Activated CD4-positive, alpha-beta T cell treated with anti-CD3 and anti-CD28 coated beads for 1 hour (primary cell): Measurements from ENCODE around the gene CPE.

Experiments
- DNase-seq: peaks from one replicate; pipeline ENCODE4 v3.0.0-alpha.2; 2020

CPE gene

GRCh38 chr4:165367040-165367439 is 11.8 kb upstream of the CPE start:
- no peak for DNase-seq

- DNase-seq: no peak
Observed at GRCh38 chr4:165368114-165368513, 10.7 kb upstream of the CPE start.

DNA sequence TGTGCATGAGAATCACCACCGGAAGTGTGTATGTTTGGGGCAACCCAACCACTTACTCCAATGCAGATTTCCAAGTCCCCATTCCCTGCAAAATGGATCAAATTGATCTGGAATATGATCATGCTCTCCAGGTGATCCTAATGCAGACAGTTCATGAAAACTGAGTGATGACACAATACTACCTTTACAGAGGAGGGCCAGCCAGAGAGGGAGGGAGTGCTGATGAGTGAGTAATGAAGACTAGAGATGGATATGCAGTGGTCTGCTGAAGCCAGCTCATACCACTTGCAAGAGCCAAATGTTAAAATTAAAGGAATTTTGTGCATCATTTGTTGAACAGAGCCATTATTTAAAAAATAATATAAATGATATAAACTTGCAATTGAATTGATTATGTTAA is 10.2 kb upstream of the CPE start:
- DNase-seq: no peak

DNA sequence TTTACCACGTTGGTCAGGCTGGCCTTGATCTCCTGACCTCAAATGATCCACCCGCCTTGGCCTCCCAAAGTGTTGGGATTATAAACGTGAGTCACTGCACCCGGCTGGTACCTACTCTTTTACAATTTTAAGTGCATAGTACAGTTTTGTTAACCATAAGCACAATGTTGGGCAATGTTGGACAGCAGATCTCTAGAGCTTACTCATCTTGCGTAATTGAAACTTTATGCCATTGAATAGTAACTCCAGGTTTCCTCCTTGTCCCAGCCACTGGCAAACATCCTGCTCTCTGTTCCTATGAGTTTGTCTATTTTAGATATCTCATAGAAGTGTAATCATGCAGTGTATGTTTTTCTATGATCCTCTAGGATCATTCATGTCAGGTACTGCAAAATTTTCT is 9.3 kb upstream of the CPE start:
- DNase-seq: no peak

- DNase-seq: no peak
Observed at GRCh38 chr4:165370530-165370929, 8.3 kb upstream of the CPE start.

GRCh38 chr4:165375465-165375864 is 3.3 kb upstream of the CPE start:
- DNase-seq: no peak

DNA sequence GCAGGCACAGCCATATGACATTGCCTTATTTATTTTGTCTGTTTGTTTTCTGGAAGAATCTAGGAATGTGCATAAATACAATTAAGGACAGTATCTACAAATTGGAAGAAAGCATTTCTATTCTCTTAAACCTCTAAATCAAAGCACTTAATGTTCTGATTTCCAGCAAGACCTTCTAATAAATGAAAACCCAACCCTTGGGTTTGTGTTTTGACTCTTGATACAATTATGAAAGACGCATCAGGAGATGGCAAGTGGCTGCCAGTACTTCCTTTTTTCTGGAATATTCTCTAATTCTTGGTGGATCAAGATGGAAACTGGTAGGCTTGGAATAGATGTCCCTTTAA is 437 bp upstream of the CPE start:
- no peak for DNase-seq

- DNase-seq: no peak
Observed at GRCh38 chr4:165379678-165380064, 863 bp downstream of the CPE start.

DNA sequence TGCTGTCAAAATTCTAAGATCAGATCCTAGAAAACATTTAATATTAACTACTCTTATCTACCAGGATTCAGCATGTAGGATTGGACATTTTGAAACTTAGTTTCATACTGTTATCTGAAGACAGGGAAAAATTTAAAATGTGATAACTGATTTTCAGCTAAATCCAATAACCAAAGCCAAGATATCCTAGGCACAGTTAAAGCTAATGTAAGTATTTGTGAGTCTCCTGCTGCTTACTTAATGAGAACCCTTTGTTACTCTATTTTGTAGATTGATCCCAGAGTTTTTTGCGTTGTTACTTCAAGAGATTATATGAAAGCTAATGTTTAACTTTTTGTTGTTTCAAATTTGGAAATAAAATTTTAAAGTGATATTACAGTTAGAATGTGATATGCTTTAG is 2.0 kb downstream of the CPE start:
- DNase-seq: no peak

- no peak for DNase-seq
Observed at GRCh38 chr4:165381821-165382373, 3.1 kb downstream of the CPE start.

- DNase-seq: no peak
Observed at GRCh38 chr4:165382640-165383039, 3.8 kb downstream of the CPE start.

DNA sequence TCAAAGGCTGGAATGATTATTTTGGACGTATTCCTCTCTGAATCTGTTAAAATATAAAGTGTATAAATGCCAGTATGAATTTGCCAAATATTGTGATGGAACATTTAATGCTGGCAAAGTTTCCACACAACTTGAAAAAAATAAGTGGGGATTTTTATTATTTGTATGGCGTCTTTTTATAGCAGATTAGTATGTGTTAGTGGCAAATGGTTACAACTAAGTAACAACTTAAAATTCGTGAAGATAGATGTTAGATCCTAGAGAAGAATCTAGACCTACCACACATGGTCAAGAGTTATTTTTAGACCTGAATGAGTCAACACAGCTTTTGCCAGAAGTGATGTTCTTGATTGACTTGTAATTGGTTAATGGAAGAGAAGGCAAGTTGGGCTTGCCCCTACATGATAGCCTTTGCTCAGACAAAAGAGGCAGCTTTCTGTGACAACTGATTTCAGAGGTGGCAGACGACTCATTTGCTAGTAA is 4.8 kb downstream of the CPE start:
- DNase-seq: no peak

- DNase-seq: no peak
Observed at GRCh38 chr4:165384186-165384585, 5.4 kb downstream of the CPE start.

- no peak for DNase-seq
Observed at GRCh38 chr4:165384598-165384997, 5.8 kb downstream of the CPE start.

DNA sequence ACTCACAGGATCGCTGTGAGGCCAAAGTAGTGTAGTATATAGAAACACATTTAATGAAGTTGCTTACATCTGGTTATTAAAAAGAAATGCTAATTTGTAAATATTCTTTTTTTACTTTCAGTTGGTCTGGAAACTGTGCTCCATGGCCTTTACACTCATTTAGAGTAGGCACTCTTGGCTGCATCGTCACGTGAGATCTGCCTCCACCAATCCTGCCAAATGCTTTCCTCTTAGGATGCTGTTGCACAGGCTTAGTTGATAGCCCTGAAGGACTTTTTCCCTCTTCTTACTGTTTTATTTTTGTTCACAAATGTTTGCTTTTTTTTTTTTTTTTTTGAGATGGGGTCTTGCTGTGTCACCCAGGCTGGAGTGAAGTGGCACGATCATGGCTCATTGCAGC is 6.3 kb downstream of the CPE start:
- DNase-seq: no peak

DNA sequence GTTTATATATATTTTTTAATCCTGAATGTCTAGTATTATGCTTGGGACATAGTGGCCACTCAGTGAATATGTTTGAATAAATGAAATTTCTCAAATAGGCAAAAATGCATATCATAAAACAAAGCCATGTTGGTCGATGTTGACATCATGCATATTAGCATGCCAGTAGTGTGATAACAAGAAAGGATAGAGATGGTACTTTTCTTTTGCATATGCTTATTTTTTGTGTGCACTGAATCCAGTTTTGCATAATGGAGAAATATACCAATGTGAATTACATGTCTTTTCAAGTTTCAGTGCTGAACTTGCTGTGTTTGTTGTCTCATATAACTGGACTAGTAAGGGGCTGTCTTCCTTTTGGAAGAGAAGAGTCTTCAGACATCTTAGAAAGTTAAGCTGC is 7.5 kb downstream of the CPE start:
- no peak for DNase-seq

DNA sequence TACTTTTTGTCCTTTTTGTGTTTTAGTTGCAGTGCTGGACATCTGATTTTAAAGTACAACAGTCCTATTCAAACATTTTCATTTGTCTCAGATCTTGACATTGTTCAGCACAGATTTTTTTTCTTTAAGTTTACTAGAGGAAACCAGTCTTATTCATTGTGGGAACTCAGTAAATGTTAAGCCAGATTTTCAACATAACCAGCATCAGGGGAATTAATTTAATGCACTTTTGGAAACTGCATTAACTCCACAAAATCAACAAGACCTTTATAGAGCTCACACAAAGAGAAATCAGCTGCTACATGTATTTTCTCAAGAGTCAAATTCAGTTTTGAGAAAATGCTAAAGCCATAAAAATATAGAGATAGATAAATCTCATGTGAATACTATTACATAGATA is 9.9 kb downstream of the CPE start:
- DNase-seq: no peak

GRCh38 chr4:165393051-165393450 is 14.2 kb downstream of the CPE start:
- DNase-seq: no peak

DNA sequence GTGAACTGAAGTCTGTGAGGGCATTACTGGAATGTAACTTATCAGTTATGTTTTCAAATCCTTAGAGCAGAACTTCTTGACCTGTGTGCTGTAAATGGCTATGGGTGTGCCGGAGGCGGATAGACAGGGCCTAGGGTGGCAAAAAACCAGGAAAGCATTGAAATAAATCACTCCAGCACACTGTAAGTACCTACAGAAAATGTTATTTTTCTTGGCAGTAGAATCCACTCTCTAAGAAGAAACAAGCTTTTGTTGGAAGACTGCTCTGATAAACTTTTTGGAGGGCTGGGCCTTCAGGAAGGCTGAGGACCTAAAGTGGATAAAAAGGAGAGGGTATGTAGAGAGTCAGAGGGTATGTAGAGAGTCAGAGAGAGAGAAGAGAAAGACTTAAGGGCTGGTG is 14.9 kb downstream of the CPE start:
- no peak for DNase-seq

DNA sequence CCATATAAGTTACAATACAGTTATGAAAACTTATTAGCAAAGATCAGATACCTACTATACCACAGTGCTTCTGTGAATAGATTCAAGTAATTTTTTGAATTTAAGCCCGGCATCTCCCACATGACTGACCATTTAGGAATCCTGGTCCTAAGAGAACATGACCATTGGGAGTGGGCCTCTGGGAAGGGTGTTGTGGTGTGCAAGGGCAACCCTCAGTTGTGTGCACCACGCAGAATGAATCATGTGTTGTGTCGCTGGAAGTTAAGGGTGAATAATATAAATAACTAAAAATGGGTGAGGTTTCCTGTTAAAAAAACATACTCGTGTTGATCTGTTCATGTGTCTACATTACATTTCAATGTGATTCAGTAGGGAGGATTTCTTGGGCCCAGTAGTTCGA is 15.5 kb downstream of the CPE start:
- no peak for DNase-seq

DNA sequence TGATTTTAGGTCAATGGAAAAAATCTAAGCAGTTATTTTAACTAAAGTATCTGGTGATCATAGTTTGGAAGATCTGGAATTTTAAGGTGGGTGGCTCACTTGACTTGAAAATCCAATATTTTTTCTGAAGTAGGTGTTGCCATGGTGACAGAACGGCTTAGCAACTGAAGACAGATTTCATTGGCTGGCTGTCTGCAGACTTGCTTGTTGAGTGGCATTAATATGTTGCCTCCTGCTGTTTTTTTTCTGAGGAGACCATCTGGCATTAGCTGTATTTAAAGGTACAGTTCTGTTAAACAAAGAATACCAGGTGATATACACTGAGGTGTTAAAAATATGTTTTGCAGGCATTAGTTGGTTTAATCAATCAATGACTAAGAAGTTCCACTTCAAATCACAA is 19.8 kb downstream of the CPE start:
- no peak for DNase-seq

DNA sequence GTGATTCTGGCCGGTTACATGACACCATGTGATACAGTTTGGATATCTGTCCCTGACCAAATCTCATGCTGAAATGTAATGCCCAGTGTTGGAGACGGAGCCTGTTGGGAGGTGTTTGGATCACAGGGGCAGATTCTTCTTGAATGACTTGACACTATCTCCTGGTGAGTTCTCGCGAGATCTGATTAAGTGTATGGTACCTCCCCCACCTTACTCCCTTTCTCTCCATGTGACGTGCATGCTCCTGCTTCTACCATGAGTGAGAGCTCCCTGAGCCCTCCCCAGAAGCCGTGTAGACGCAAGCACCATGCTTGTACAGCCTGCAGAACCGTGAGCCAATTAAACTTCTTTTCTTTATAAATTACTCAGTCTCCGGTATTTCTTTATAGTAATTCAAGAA is 23.6 kb downstream of the CPE start:
- no peak for DNase-seq

- DNase-seq: no peak
Observed at GRCh38 chr4:165403048-165403447, 24.2 kb downstream of the CPE start.

DNA sequence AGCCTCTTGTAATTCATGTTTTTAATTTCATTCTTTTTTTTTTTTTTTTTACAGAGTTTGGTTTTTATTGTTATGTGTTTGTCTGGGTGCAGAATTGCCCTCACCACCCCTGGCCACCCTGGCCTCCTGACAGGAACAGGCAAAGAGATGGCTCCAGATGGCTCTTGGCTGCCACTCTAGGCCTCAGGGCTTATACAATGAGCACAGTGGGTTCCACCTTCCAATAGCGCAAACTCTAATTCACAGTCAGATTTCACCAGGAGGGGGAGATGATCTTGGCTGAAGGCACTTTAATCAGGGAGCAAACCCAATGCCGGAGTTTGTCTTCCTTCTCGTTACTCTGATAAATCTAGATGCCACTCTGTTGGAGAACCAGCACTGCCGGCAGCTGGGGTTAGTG is 24.8 kb downstream of the CPE start:
- DNase-seq: no peak

DNA sequence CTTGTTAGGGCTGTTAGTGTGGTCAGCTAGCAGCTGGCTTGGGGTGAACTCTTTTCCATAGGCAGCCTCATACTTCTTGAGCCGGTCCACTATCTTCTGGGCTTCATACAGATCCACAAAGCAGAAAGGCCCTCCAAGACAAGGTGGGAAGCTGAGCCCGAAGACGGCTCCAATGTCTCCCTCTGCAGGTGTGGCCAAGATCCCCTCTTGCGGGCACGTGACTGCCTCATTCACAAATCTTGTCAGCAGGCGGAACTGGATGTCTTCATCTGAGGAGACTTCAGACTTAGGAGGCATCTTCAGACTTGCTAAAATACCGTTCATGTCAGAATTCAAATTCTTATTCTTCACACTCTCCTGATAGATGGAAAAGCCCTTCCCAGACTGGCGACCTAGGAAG is 25.3 kb downstream of the CPE start:
- DNase-seq: no peak

DNA sequence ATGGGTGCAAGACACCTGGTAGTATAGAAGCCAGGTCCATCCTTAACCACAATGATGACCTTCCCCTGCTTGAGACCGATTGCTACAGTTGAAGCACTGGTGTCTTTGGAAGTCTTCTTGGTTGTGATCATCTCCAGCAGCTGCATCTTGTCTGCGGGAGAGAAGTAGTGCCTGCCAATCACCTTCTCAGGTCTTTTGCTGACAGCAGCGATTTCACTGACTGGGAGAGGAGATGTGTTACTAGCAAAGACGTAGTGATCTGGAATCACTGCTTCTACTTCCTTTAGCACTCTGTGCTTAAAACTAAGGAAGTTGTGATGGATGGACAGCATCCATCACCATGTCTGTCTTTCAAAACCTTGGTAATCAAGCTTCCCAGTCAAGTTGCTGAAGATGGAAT is 25.9 kb downstream of the CPE start:
- no peak for DNase-seq
